ENCODE results near the gene ATAD2B.

DNA sequence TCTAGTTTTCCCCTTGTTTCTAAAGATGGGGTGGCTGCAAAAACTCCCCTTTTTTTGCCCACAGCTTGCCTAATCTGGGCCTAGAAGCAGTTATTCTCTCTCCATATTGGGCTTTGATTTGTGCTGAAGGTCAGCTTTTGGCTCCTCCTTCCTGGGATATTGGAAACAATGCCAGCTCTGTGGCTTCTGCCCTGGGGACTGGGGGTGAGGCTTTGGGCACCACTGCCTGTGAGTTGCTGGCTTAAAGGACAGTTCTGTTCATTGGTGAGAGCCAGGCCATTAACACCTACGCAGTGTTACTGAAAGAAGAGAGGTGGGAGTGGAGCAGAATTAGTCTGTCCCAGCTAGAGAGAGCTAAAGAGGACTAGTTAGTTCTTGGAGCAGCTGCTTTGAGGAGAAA, 17.6 kb upstream of the ATAD2B start:
- TF ChIP-seq POLR2A (IDR thresholded peaks at IDR 0.05; ENCODE audit: extremely low read depth, insufficient read length) (no peak), MYC (IDR thresholded peaks at IDR 0.05; ENCODE audit: low read depth, low read length) (no peak)
- TF ChIP-seq, protein P1, sequence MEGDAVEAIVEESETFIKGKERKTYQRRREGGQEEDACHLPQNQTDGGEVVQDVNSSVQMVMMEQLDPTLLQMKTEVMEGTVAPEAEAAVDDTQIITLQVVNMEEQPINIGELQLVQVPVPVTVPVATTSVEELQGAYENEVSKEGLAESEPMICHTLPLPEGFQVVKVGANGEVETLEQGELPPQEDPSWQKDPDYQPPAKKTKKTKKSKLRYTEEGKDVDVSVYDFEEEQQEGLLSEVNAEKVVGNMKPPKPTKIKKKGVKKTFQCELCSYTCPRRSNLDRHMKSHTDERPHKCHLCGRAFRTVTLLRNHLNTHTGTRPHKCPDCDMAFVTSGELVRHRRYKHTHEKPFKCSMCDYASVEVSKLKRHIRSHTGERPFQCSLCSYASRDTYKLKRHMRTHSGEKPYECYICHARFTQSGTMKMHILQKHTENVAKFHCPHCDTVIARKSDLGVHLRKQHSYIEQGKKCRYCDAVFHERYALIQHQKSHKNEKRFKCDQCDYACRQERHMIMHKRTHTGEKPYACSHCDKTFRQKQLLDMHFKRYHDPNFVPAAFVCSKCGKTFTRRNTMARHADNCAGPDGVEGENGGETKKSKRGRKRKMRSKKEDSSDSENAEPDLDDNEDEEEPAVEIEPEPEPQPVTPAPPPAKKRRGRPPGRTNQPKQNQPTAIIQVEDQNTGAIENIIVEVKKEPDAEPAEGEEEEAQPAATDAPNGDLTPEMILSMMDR (IDR thresholded peaks at IDR 0.05; ENCODE audit: low read depth, low read length) = no peak
- TF ChIP-seq, protein P2, sequence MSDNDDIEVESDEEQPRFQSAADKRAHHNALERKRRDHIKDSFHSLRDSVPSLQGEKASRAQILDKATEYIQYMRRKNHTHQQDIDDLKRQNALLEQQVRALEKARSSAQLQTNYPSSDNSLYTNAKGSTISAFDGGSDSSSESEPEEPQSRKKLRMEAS (IDR thresholded peaks at IDR 0.05; ENCODE audit: low read depth, low read length) = no peak

Measured in NB4 (cell line).